Caco-2 (cell line): ENCODE measurements around the gene SRPK3. TPM values are rescaled to one million over a fixed set of nuclear protein-coding genes. Genes with fewer than 3 reads are reported as not detected.

ENCODE experiments used
- BruUV-seq: library from RNA; stranded (reverse); fragments of 400-500 nt; replicated peaks from 2 replicates; lab custom pipeline; 2021; lab: Mats Ljungman, UMichigan
- CTCF ChIA-PET: fragments of 300-600 bp; sonication (Branson Sonifier 250); formaldehyde crosslinking; loops from one replicate; lab custom pipeline; 2022; ENCODE audit warnings: antibody characterized with exemption; lab: Charles Lee
- POLR2A ChIA-PET: fragments of 300-600 bp; sonication (Branson Sonifier 250); formaldehyde crosslinking; loops from one replicate; lab custom pipeline; 2022; ENCODE audit warnings: antibody characterized with exemption; lab: Charles Lee
- DNase-seq, 2 experiments: peaks; one replicate each; pipeline versions ENCODE4 v3.0.0 to v3.0.0-alpha.2; 2020 to 2022
- H3K27me3 ChIP-seq: replicated peaks from 2 replicates; pipeline ENCODE4 v1.6.0; 2011; ENCODE audit warnings: low read length; ENCODE audit not compliant: control insufficient read depth, insufficient read depth
- H3K36me3 ChIP-seq: 2 replicates; pipeline ENCODE4 v1.5.1; 2011; ENCODE audit warnings: low read length; ENCODE audit not compliant: control insufficient read depth, insufficient read depth
- H3K4me1 ChIP-seq: fragments of 250-450 bp; sonication (Bioruptor Pico); 2 replicates; pipeline ENCODE4 v1.5.1; 2020; ENCODE audit warnings: mild to moderate bottlenecking
- H3K4me3 ChIP-seq: 2 replicates; pipeline ENCODE4 v1.5.1; 2011; ENCODE audit warnings: low read depth, mild to moderate bottlenecking, control low read depth, low read length
- H3K9me3 ChIP-seq: fragments of 250-450 bp; sonication (Bioruptor Pico); 2 replicates; pipeline ENCODE4 v1.5.1; 2020; ENCODE audit warnings: mild to moderate bottlenecking, moderate library complexity
- H3K27ac Mint-ChIP-seq: one replicate; pipeline ENCODE4 v1.8.0; 2022; ENCODE audit warnings: mixed read lengths; ENCODE audit not compliant: unreplicated experiment
- H3K27me3 Mint-ChIP-seq: one replicate; pipeline ENCODE4 v1.8.0; 2022; ENCODE audit warnings: mixed read lengths; ENCODE audit not compliant: insufficient read depth, unreplicated experiment
- H3K36me3 Mint-ChIP-seq: one replicate; pipeline ENCODE4 v1.8.0; 2022; ENCODE audit warnings: mild to moderate bottlenecking, mixed read lengths; ENCODE audit not compliant: insufficient read depth, unreplicated experiment
- H3K4me1 Mint-ChIP-seq: one replicate; pipeline ENCODE4 v1.8.0; 2022; ENCODE audit warnings: low read depth, mixed read lengths; ENCODE audit not compliant: unreplicated experiment
- H3K4me3 Mint-ChIP-seq: one replicate; pipeline ENCODE4 v1.8.0; 2022; ENCODE audit warnings: mild to moderate bottlenecking, moderate library complexity, mixed read lengths; ENCODE audit not compliant: unreplicated experiment
- H3K9me3 Mint-ChIP-seq: one replicate; pipeline ENCODE4 v1.8.0; 2022; ENCODE audit warnings: mixed read lengths; ENCODE audit not compliant: unreplicated experiment
- intact Hi-C: fragments of 100-400 bp; cut with micrococcal nuclease; formaldehyde crosslinking; loops from one replicate; pipeline ENCODE4 v1.10.0; 2022; ENCODE audit not compliant: unreplicated experiment
- total RNA-seq: library from RNA; stranded (reverse); gene quantifications from 2 replicates; pipeline ENCODE4 v1.2.3, GENCODE V29; 2022
- TF ChIP-seq, protein P1 (sequence below), 2 experiments: fragments of 200-600 bp in 1 of 2; IDR thresholded peaks; 1 replicate in 1 of 2; 2 replicates in 1 of 2; pipeline versions ENCODE4 v1.5.1 to v1.8.0; 2011 to 2022; ENCODE audit warnings: antibody characterized with exemption in 1 of 2, control low read depth in 1 of 2, inconsistent platforms in 1 of 2, low read depth in 1 of 2, low read length in 1 of 2, mild to moderate bottlenecking in 1 of 2, moderate library complexity in 1 of 2; ENCODE audit not compliant: insufficient read depth in 1 of 2, severe bottlenecking in 1 of 2, unreplicated experiment in 1 of 2

The SRPK3 gene
- total RNA-seq, 1 experiment from 2014 or later: not detected

DNA sequence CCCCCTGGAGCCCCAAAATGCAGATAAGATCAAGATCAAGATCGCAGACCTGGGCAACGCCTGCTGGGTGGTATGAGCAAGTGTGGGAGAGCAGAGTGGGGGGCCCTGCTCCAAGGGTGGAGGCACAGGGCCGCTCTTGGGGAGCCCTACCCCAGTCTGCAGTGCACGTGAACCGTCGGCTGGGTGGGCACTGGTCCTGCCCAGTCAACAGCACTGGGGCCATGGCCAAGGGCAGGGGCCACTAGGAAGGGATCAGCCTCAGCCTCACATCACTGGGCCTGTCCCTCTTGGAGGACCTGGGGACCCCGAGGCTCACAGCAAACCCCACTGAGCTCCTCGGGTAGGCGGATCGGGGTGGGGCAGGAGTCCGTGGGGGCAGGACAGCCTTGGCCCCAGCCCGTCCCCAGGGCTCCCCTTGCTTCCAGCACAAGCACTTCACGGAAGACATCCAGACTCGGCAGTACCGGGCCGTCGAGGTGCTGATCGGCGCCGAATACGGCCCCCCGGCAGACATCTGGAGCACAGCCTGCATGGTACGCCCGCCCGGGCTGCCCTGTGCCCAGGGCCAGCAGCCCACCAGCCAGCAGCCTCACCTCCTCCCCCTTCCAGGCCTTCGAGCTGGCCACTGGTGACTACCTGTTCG is 3.6 kb downstream of the SRPK3 start:
- intact Hi-C loops: no loop called here
- CTCF ChIA-PET: no interaction called here
- no peaks in the 10 kb centered on the region for H3K4me1 Mint-ChIP-seq
- H3K4me3 Mint-ChIP-seq: no peak overlapping the region
- no peaks in the 10 kb centered on the region for H3K36me3 ChIP-seq
- no peak overlapping the region for H3K4me3 ChIP-seq
- TF ChIP-seq, protein P1, sequence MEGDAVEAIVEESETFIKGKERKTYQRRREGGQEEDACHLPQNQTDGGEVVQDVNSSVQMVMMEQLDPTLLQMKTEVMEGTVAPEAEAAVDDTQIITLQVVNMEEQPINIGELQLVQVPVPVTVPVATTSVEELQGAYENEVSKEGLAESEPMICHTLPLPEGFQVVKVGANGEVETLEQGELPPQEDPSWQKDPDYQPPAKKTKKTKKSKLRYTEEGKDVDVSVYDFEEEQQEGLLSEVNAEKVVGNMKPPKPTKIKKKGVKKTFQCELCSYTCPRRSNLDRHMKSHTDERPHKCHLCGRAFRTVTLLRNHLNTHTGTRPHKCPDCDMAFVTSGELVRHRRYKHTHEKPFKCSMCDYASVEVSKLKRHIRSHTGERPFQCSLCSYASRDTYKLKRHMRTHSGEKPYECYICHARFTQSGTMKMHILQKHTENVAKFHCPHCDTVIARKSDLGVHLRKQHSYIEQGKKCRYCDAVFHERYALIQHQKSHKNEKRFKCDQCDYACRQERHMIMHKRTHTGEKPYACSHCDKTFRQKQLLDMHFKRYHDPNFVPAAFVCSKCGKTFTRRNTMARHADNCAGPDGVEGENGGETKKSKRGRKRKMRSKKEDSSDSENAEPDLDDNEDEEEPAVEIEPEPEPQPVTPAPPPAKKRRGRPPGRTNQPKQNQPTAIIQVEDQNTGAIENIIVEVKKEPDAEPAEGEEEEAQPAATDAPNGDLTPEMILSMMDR (IDR thresholded peaks at IDR 0.05; ENCODE audit: insufficient read depth in 1 of 2, low read depth in 1 of 2, low read length in 1 of 2, severe bottlenecking in 1 of 2, unreplicated experiment in 1 of 2): no peak
- no peak for DNase-seq
- peaks cover 6% of the 10 kb centered on the region for H3K36me3 Mint-ChIP-seq
- no peaks in the 10 kb centered on the region for H3K27me3 ChIP-seq
- H3K9me3 ChIP-seq: no peaks in the 10 kb centered on the region
- POLR2A ChIA-PET: no interaction called here
- no peaks in the 10 kb centered on the region for H3K27me3 Mint-ChIP-seq
- H3K27ac Mint-ChIP-seq: no peak overlapping the region
- no peaks in the 10 kb centered on the region for H3K9me3 Mint-ChIP-seq
- BruUV-seq: no TSS peak
- no peaks in the 10 kb centered on the region for H3K4me1 ChIP-seq

DNA sequence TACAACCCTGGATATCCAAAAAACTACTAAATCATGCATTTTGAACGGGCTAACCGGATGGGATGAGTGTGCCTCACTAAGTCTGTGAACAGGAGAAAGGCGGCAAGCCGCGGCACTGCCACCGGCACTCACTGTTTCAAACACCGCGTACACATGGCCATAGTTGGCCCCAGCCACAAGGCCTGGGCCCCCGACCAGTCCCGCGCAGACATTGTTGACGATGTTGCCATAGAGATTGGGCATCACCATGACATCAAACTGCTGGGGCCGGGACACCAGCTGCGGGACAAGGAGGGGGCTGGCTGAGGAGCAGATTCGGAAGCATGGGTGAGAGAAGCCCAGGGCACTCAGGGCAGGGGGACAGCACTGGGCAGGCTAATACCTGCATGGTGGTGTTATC is 5.8 kb downstream of the SRPK3 start:
- Mint-ChIP-seq H3K36me3 (no peaks in the 10 kb centered on the region), H3K27ac (no peak overlapping the region), H3K4me3 (no peak overlapping the region), H3K4me1 (no peaks in the 10 kb centered on the region), H3K9me3 (no peaks in the 10 kb centered on the region), H3K27me3 (no peaks in the 10 kb centered on the region)
- Histone ChIP-seq H3K4me3 (no peak overlapping the region), H3K4me1 (no peaks in the 10 kb centered on the region), H3K36me3 (no peaks in the 10 kb centered on the region), H3K9me3 (no peaks in the 10 kb centered on the region), H3K27me3 (no peaks in the 10 kb centered on the region)
- no TSS peak for BruUV-seq
- DNase-seq: no peak
- intact Hi-C loops: no loop called here
- POLR2A ChIA-PET: no interaction called here
- CTCF ChIA-PET: no interaction called here
- TF ChIP-seq, protein P1 (IDR thresholded peaks at IDR 0.05; ENCODE audit: insufficient read depth in 1 of 2, low read depth in 1 of 2, low read length in 1 of 2, severe bottlenecking in 1 of 2, unreplicated experiment in 1 of 2): no peak

DNA sequence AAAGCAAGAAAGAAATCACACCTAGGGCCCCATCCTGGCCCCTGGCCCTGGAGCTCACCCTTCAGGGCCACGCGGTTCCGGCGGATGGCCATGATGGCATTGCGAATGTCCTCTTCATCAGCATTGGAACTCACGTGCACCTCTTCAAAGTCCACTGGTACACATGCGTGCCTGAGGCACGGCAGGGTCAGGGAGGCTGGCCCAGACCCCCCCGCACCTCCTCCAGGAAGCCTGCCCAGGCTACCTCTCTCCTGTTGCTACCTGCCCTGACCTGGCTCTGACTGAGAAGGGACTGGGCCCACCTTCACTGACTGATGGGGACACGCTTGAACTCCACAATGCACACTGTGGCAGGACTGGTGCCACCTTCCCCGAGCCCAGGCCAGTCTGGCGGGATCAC is 8.8 kb downstream of the SRPK3 start:
- H3K27me3 ChIP-seq: no peaks in the 10 kb centered on the region
- no TSS peak for BruUV-seq
- Mint-ChIP-seq H3K4me1 (no peaks in the 10 kb centered on the region), H3K36me3 (peaks cover 6% of the 10 kb centered on the region), H3K4me3 (no peak overlapping the region), H3K27ac (no peak overlapping the region), H3K27me3 (no peaks in the 10 kb centered on the region), H3K9me3 (no peaks in the 10 kb centered on the region)
- no peaks in the 10 kb centered on the region for H3K36me3 ChIP-seq
- 0 out of 2 replicates have a peak, but pooled peaks cover 4% of the 10 kb centered on the region for H3K4me1 ChIP-seq
- no peak overlapping the region for H3K4me3 ChIP-seq
- intact Hi-C loops: loop anchor here (5.0 to 10.0 kb wide), 3 partner anchors 67 to 583 kb away; partner anchors contain the start of genes ABCD1, ARHGAP4, BCAP31 and FLNA
- ChIA-PET CTCF (no interaction called here), POLR2A (interaction anchor here (0.5 kb wide), 1 partner anchor 31 kb away, joined by 8 read pairs; no protein-coding TSS in a partner anchor)
- TF ChIP-seq, protein P1 (IDR thresholded peaks at IDR 0.05; ENCODE audit: insufficient read depth in 1 of 2, low read depth in 1 of 2, low read length in 1 of 2, severe bottlenecking in 1 of 2, unreplicated experiment in 1 of 2): no peak
- no peak for DNase-seq
- H3K9me3 ChIP-seq: no peaks in the 10 kb centered on the region
